ENCODE data around the gene KCNA3. TPM values are rescaled to one million over a fixed set of nuclear protein-coding genes. Genes with fewer than 3 reads are reported as not detected.
"Not testable (repeated sequence)": the region's sequence is repeated elsewhere in the genome, so short reads cannot be mapped to it uniquely, and the experiment has no call there.

KCNA3 gene
- total RNA-seq, 1 donor from 2014 or later = not detected

GRCh38 chr1:110680036-110680735 lies 5.4 kb upstream of the KCNA3 start:
- no peak for DNase-seq (ENCODE audit: low read depth)

- peak; percentile 5 for DNase-seq (ENCODE audit: low read depth)
Measured at GRCh38 chr1:110677526-110677925, 2.8 kb upstream of the KCNA3 start.

GRCh38 chr1:110676970-110677369 lies 2.2 kb upstream of the KCNA3 start:
- DNase-seq (ENCODE audit: low read depth) = no peak

GRCh38 chr1:110675060-110675791 lies 486 bp upstream of the KCNA3 start:
- no peak for DNase-seq (ENCODE audit: low read depth)

- DNase-seq (ENCODE audit: low read depth) = no peak
Measured at GRCh38 chr1:110673805-110674336, 869 bp downstream of the KCNA3 start.

GRCh38 chr1:110673197-110673701 lies 1.5 kb downstream of the KCNA3 start:
- DNase-seq (ENCODE audit: low read depth) = no peak

- DNase-seq (ENCODE audit: low read depth) = no peak
Measured at GRCh38 chr1:110672753-110673108, 2.0 kb downstream of the KCNA3 start.

- no peak for DNase-seq (ENCODE audit: low read depth)
Measured at GRCh38 chr1:110672001-110672752, 2.6 kb downstream of the KCNA3 start.

GRCh38 chr1:110671361-110671760 lies 3.4 kb downstream of the KCNA3 start:
- DNase-seq (ENCODE audit: low read depth) = no peak

- DNase-seq (ENCODE audit: low read depth) = no peak
Measured at GRCh38 chr1:110668549-110668948, 6.2 kb downstream of the KCNA3 start.

- no peak for DNase-seq (ENCODE audit: low read depth)
Measured at GRCh38 chr1:110667776-110668175, 7.0 kb downstream of the KCNA3 start.

- no peak for DNase-seq (ENCODE audit: low read depth)
Measured at GRCh38 chr1:110663241-110663640, 11.5 kb downstream of the KCNA3 start.

GRCh38 chr1:110659559-110659958 lies 15.2 kb downstream of the KCNA3 start:
- DNase-seq (ENCODE audit: low read depth) = not testable (repeated sequence)

GRCh38 chr1:110657351-110657750 lies 17.4 kb downstream of the KCNA3 start:
- no peak for DNase-seq (ENCODE audit: low read depth)

GRCh38 chr1:110650609-110651008 lies 24.1 kb downstream of the KCNA3 start:
- no peak for DNase-seq (ENCODE audit: low read depth)

- no peak for DNase-seq (ENCODE audit: low read depth)
Measured at GRCh38 chr1:110648417-110648816, 26.3 kb downstream of the KCNA3 start.

- peak; percentile 47 for DNase-seq (ENCODE audit: low read depth)
Measured at GRCh38 chr1:110647254-110647891, 27.4 kb downstream of the KCNA3 start.

- peak; percentile 64 for DNase-seq (ENCODE audit: low read depth)
Measured at GRCh38 chr1:110645821-110646735, 28.7 kb downstream of the KCNA3 start.

GRCh38 chr1:110645211-110645610 lies 29.5 kb downstream of the KCNA3 start:
- DNase-seq (ENCODE audit: low read depth) = no peak

GRCh38 chr1:110643879-110644472 lies 30.8 kb downstream of the KCNA3 start:
- DNase-seq (ENCODE audit: low read depth) = no peak
